Esophagus mucosa (tissue), 1 donor: ENCODE measurements around the gene STIL. TPM values are rescaled to one million over a fixed set of nuclear protein-coding genes. Genes with fewer than 3 reads are reported as not detected.

ENCODE experiments used
- ATAC-seq: fragments of 200-7000 bp; cut with Tn5 transposase; one replicate; pipeline ENCODE4 v1.9.1; 2020
- total RNA-seq: library from RNA; stranded (reverse); gene quantifications from one replicate; pipeline ENCODE4 v1.2.4, GENCODE V29; 2023
- donor health status: DM: yes; HTN: yes; CAD: no.

The STIL gene
- total RNA-seq, 1 donor from 2014 or later: 8.2 TPM

GRCh38 chr1:47232187-47232874 is 81.6 kb downstream of the STIL start, which contains the start of gene TAL1:
Gene TAL1 (minus strand): TSS chr1:47232225. CDS start chr1:47225888, 6,337 bp downstream.
- ATAC-seq: peak; percentile 32

- no peak for ATAC-seq
Measured at GRCh38 chr1:47231301-47232186, 82.4 kb downstream of the STIL start.

- ATAC-seq: no peak
Measured at GRCh38 chr1:47230692-47231300, 83.2 kb downstream of the STIL start.

- no peak for ATAC-seq
Measured at GRCh38 chr1:47229886-47230691, 83.9 kb downstream of the STIL start.

GRCh38 chr1:47229031-47229885 is 84.7 kb downstream of the STIL start:
- no peak for ATAC-seq

- peak; percentile 17 for ATAC-seq
Measured at GRCh38 chr1:47228644-47229030, 85.3 kb downstream of the STIL start.

- no peak for ATAC-seq
Measured at GRCh38 chr1:47227341-47228232, 86.4 kb downstream of the STIL start.

GRCh38 chr1:47226839-47227215 is 87.1 kb downstream of the STIL start:
- ATAC-seq: no peak

- ATAC-seq: no peak
Measured at GRCh38 chr1:47226121-47226838, 87.7 kb downstream of the STIL start.

- ATAC-seq: peak; percentile 34
Measured at GRCh38 chr1:47225430-47226100, 88.4 kb downstream of the STIL start.

- peak; percentile 9 for ATAC-seq
Measured at GRCh38 chr1:47224676-47225399, 89.1 kb downstream of the STIL start.

GRCh38 chr1:47223921-47224675 is 89.8 kb downstream of the STIL start:
- no peak for ATAC-seq

- ATAC-seq: no peak
Measured at GRCh38 chr1:47223174-47223920, 90.6 kb downstream of the STIL start.

- ATAC-seq: no peak
Measured at GRCh38 chr1:47222476-47222875, 91.5 kb downstream of the STIL start.

- ATAC-seq: no peak
Measured at GRCh38 chr1:47219590-47220220, 94.2 kb downstream of the STIL start.

- no peak for ATAC-seq
Measured at GRCh38 chr1:47219001-47219400, 94.9 kb downstream of the STIL start.
